Hepatic stellate cell (primary cell): Measurements from ENCODE around the gene ARHGEF5.
"Not testable (repeated sequence)": the region's sequence is repeated elsewhere in the genome, so short reads cannot be mapped to it uniquely, and the experiment has no call there.

Source experiments
- DNase-seq: peaks from one replicate; pipeline ENCODE4 v3.0.0; 2011; ENCODE audit warnings: low spot score

Gene ARHGEF5

DNA sequence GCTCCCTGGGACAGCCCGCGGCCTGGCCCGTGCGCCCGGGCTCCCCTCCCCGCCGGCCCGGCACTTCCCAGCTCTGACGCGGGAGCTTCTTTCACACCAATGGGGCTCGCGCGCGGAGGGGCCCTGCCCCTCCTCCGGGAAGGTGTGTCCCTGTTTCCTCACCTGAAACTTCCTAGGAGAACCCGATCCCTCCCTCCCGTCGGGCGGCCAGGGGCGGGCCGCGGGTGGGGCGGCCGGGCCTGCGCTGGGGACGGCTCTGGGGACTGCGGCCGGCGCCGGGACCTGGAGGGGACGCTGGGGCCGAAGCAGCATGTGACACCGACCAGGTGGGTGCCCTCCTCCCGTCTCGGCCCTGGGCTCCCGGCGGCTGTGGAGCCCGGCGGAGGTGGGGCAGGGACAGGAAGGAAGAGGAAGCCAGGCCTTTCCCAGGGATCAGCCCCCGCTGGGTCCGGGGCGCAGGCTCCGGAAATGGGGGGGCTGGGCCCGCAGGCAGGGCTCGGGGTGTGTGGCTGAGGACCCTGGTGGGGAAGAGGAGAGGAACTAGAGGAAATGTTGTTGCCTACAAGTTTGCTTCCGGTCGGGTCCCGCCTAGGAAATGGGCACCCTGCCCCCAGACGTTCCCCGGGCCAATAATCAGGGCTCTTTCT lies at the start of gene ARHGEF5:
TSS of gene ARHGEF5 (plus strand) at position 227 of the 647 bp plus-strand sequence. CDS start 7,268 bp downstream, outside the sequence.
- not testable (repeated sequence) for DNase-seq

DNA sequence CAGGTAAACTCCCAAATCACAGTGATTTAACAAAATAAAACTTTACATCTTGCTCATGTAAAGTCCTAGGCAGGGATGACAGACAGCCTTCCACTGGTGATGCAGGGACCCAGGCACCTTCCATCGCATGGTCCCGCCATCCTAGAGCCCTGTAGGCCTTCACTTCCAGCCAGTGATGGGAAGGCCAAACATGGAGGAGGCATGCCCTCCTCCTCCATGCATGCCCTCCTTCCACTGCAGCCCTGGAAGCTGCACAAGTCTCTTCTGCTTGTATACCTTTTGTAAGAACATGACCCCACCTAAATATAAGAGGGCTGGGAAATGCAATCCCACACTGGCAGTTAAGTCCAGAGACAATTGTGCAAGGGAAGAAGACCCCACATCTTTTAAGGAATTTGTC lies 45.5 kb upstream of the ARHGEF5 start:
- DNase-seq = not testable (repeated sequence)

DNA sequence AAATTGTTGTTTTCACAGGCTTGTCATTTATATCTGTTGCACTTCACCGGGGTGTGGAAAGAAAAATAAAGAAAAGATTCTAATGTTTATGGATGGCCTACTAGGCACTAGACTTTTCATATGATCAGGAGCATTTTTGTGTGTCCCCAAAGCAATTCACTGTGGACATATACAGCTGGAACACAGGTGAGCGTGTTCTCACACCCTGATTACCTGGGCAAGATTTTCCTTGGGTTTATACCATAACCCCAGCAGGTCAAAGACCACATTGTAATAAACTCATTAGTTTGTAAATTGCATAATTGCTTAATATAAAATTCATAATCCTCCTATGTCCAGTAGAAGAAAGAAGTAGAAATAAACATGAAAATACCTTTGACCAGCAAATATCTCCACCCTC lies 44.0 kb upstream of the ARHGEF5 start:
- DNase-seq = not testable (repeated sequence)

- not testable (repeated sequence) for DNase-seq
Measured at GRCh38 chr7:144311872-144312469, 43.2 kb upstream of the ARHGEF5 start, which contains the start of gene OR2A1. OR2A1 (plus strand) TSS chr7:144312419; CDS start chr7:144318125, 5,706 bp downstream.

DNA sequence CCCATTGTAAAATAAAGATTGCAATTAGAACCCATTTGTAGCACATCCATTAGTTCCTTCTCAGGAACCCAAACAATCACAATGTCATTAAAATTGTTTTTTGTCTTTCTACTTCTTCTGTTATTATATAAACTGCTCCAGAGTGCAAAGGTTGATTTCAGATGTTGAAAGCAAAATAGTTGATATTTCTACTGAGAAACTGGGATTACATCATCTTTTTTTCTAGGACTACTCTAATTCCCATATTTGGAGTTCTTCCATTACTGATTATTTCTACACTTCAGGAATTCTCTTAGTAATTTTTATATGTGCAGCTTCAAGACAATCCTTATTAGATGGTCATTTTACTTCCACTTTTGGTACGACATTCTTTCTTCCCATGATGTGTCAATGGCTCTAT lies 37.7 kb upstream of the ARHGEF5 start:
- not testable (repeated sequence) for DNase-seq

DNA sequence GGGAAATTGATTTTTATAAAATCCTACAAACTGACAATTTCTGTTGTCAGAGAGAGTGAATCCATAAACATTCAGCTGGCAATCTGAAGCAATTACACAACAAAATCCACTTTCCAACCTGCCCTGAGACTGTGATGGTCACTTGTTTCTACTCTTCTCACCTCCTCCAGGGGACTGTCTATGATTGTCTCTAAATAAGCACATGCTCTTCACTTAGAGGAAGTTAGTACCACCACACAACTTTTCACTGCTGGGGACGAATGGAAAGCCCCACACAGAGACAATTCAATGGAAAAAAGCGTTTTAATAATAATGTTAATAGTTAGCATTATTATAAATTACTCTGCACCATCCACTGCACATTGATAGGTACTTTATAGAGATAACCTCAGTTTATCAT lies 35.7 kb upstream of the ARHGEF5 start:
- not testable (repeated sequence) for DNase-seq

GRCh38 chr7:144321677-144322206 lies 33.5 kb upstream of the ARHGEF5 start:
- not testable (repeated sequence) for DNase-seq

DNA sequence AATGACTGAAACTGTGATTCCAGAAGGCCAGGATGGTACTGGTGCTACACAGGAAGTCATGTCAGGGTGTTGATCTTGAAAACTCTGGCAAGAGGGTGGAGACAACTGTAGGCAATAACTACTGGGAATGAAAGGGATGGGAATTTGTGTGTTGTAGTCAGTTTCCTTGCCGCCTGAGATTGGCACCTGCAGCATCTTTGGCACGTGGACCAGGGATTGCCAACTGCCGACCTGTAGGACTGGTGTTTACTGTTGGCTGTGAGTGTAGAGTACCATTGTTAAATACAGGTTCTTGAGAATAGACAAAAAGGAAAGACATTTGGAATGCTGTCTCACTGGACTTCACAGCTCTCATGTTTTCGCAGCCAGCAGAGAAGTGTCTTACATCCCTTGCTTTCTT lies 31.8 kb upstream of the ARHGEF5 start:
- DNase-seq = not testable (repeated sequence)

DNA sequence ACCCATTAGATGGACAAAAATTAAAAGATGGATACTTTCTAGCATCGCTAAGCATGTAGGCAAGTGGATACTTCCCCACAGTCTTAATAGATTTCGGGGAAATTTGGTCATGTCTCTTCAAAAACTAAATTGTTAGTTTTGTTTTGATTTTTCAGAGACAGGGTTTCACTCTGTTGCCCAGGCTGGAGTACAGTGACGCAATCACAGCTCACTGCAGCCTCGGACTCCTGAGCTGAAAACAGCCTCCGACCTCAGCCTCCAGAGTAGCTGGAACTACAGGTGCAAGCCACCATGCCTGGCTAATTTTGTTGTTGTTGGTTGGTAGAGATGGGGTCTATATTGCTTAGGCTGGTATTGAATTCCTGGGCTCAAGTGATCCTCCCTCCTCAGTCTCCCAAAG lies 29.3 kb upstream of the ARHGEF5 start:
- not testable (repeated sequence) for DNase-seq

DNA sequence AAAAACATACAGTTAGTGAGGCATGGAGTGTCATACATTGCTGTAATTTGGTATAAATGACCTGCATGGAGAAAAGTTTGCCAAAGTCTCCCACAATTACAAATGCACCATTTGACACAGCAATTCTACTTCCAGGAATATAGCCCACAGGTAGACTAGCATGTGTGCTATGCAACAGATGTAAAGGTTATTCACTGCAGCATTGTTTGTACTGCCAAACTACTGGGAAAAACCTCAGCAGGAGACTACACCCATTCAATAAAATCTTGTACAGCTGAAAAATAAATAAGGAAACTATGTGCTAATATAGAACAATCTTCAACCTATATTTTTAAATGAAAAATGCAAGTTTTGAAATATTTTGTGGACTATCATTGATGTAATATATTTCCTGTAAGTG lies 25.2 kb upstream of the ARHGEF5 start:
- DNase-seq = not testable (repeated sequence)

DNA sequence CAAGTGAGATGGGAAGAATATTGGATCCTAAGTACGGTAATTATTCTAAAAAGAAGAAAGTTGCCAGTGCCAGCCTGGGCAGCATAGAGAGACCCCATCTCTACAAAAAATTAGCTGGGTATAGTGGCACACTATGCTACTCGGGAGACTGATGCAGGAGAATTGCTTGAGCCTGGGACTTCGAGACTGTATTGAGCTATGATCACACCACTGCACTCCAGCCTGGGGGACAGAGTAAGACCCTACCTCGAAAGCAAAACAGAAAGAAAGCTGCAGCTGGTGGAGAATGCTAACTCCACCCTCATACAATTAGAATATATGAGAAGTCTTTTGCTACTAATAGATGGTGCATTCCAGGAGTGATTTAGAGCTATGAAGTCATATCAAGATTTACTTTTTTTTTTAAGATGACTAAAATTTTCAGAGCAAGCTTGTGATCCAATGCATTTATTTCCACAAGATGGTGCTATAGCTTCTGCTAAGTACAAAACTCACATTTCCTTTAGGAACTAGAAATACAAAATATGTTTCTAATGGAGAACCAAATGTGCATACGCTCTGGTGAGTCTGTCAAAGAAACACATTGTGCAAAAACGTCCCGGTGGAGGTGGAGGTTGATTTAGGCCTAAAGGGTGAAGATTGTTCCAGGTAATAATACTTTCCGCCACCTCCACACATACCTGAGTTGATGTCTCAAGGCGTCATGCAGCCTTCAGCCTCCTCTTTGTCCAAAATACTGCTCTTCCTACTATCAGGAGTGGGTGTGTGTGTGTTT lies 23.8 kb upstream of the ARHGEF5 start:
- DNase-seq = not testable (repeated sequence)

- DNase-seq = not testable (repeated sequence)
Measured at GRCh38 chr7:144331996-144332288, 23.3 kb upstream of the ARHGEF5 start.

DNA sequence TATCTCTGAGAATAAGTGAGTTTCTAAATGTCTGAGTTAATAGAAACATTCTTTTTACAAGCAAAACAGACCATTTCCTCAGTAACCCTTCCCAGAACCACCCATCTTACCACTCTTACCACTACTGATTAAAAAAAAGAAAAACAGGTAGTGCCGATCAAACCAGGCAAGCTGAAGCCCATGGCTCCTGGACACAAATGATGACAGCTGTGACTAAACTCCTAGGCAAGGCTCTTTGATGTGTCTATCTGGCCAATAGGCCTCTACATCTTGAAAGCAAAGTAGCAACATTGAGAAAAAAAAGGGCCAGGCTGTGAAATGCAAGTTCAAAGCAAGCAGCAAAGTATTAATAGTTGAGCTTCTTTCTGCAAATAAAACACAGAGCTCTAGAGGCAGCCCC lies 6.6 kb upstream of the ARHGEF5 start:
- DNase-seq = not testable (repeated sequence)

DNA sequence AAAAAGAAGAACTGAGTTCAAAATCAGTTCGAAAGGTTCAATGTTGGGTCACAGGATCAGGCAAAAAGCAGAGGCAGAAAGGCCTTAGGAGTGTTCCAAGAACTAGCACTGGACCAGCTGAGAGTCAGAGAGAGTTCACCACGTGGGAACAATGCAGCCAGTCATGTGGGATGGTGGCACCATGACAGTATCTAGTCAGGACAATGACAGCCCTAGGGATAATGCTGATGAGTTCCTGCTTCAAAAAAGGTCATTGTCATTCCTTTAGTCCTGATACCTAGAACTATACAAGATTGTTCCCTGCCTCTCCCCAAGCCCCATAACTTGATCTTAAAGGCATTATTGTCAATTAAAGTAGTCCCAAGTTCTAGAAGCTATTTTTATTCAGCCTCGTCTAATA lies 3.5 kb upstream of the ARHGEF5 start:
- DNase-seq = not testable (repeated sequence)

DNA sequence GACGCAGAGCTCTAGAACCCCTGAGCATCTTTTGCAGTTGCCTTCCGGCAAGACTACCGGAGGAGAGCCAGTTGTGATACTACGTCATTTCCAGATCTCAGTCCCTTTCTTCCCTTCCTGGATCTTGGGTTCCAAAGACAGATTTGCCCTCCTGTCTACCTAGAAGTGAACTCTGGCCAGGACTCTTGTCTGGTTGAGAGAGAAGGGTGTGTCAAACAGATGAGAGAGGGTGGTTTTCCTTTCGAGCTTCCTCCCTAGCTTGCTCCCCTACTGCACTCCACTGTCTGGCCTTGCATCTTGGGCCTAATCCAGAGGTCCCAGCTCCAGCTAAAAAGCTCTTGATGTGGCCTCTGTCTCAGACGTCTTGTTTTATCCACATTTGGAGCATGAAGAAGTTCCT lies 983 bp downstream of the ARHGEF5 start:
- not testable (repeated sequence) for DNase-seq

- DNase-seq = not testable (repeated sequence)
Measured at GRCh38 chr7:144356860-144357259, 1.7 kb downstream of the ARHGEF5 start.

DNA sequence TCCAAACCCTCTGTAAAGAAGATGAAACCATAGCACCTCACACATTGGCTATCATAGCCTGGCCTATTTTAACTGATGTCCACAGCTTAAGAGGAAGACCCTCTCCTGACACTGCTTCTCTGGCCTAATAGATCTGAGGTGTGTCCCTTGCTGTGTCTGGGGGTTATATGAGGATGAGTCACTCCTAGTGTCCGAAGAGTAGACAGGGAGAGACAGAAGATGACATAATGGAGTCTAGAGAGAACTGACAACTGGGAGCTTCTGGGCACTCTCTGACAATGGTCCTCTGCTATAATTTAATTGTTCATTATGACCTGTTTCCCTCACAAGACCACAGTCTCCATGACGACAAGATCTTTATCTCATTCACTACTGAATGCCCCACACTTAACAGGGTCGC lies 6.9 kb downstream of the ARHGEF5 start:
- not testable (repeated sequence) for DNase-seq

DNA sequence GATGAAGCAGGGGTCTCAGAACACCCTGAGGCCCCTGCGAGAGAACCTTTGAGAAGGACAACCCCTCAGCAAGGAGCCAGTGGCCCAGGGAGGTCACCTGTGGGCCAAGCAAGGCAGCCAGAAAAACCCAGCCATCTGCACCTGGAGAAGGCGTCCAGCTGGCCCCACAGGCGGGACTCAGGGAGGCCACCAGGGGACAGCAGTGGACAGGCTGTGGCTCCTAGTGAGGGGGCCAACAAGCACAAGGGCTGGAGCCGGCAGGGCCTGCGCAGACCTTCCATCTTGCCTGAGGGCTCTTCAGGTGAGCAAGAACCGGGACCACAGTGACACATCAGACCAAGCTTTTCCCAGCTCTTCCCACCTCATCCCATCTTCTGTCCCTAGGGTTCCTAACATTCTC lies 10.3 kb downstream of the ARHGEF5 start:
- DNase-seq = not testable (repeated sequence)

DNA sequence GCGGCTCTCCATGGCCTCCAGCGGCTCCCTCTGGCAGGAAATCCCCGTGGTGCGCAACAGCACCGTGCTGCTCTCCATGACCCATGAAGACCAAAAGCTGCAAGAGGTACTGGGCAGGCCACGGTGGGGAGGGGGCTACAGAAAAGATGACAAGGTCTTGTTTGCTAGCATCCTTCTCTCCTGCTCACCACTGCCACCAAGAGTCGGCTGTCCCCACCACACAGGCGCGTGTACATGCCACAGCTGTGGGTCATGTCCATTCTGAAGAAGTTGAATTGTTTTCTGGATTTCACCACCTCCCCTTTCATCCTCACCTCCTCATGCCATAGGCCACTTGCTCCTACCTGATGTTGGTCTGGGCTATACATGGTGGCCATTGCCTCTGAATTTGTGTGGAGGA lies 12.0 kb downstream of the ARHGEF5 start:
- not testable (repeated sequence) for DNase-seq

DNA sequence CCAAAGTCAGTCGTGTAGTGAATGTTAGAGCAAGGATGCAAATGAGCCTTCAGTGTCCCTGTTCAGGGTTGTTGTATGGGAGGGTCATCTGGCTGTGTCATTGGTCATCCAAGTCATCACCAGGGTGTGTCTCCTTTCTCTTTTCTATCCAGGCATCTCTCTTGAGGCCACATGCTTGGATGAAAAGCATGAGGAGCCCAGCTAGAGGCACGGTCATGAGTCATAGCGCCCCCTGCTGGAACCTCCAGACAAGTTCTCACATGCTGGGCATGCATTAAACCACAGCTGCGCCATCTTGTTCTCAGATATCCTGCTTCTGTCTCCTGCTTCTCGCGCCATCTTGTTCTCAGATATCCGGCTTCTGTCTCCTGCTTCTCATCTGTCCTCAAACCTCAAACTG lies 14.0 kb downstream of the ARHGEF5 start:
- DNase-seq = not testable (repeated sequence)

DNA sequence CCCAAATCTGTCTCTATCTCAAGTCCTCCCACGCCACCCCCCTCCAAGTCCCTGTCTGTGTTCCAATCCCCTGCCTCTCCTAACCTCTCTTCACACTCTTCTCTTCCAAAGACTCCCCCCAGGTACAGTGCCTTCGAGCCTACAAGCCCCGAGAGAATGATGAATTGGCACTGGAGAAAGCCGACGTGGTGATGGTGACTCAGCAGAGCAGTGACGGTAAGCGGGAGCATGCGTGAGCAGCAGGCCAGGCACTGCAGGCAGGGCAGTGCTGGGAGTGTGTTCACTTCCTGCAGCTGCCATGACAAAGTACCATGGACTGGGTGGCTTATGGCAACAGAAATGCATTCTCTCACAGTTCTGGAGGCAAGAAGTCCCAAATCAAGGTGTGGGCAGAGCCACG lies 23.4 kb downstream of the ARHGEF5 start:
- no peak for DNase-seq

GRCh38 chr7:144379776-144380384 lies 24.7 kb downstream of the ARHGEF5 start:
- DNase-seq = no peak
